GM19239 (cell line): ENCODE measurements around the gene PGM5.
A peak's percentile ranks its signal among the peaks of the same experiment; 100 is the strongest.

Source experiments
- DNase-seq: peaks from one replicate; pipeline ENCODE4 v3.0.0; 2011; ENCODE audit warnings: low spot score; ENCODE audit not compliant: insufficient read length
- FAIRE-seq: peaks from 2 replicates; lab custom pipeline; 2011; peaks lifted over from hg19 to GRCh38; lab: Jason Lieb, UNC

PGM5 gene

GRCh38 chr9:68515326-68516017 lies 159.1 kb downstream of the PGM5 start:
- FAIRE-seq (no peak), DNase-seq (no peak)

GRCh38 chr9:68522131-68522530 lies 165.7 kb downstream of the PGM5 start:
- FAIRE-seq, result no peak

GRCh38 chr9:68522954-68523353 lies 166.5 kb downstream of the PGM5 start:
- FAIRE-seq, result no peak
- no peak for DNase-seq

More at GRCh38 chr9:68522131-68522530, 165.7 kb downstream of the PGM5 start:
- no peak for DNase-seq

GRCh38 chr9:68523367-68523936 lies 167.0 kb downstream of the PGM5 start:
- FAIRE-seq (no peak), DNase-seq (no peak)

- no peak for DNase-seq
- no peak for FAIRE-seq
These were observed 174.2 kb downstream of the PGM5 start for GRCh38 chr9:68530618-68531017.

- FAIRE-seq (no peak), DNase-seq (no peak)
These were observed 175.7 kb downstream of the PGM5 start for GRCh38 chr9:68532131-68532530.

- FAIRE-seq (no peak), DNase-seq (no peak)
These were observed 177.3 kb downstream of the PGM5 start for GRCh38 chr9:68533678-68534077.

- DNase-seq (no peak), FAIRE-seq (no peak)
These were observed 180.6 kb downstream of the PGM5 start for GRCh38 chr9:68536876-68537615.

GRCh38 chr9:68537616-68537880 lies 181.1 kb downstream of the PGM5 start:
- no peak for DNase-seq
- no peak for FAIRE-seq

- FAIRE-seq, result no peak
- no peak for DNase-seq
These were observed 181.8 kb downstream of the PGM5 start for GRCh38 chr9:68538200-68538599.

- DNase-seq, result no peak
These were observed 184.5 kb downstream of the PGM5 start, which contains the start of gene TMEM252 for GRCh38 chr9:68540712-68541535. Gene TMEM252, minus strand, starts transcription at chr9:68540883. Its CDS starts 69 bp downstream, at chr9:68540814.

GRCh38 chr9:68541568-68541967 lies 185.2 kb downstream of the PGM5 start:
- DNase-seq (no peak), FAIRE-seq (no peak)

More at GRCh38 chr9:68540712-68541535, 184.5 kb downstream of the PGM5 start, which contains the start of gene TMEM252:
- no peak for FAIRE-seq

- DNase-seq, result no peak
- peak; percentile 56 for FAIRE-seq
These were observed 188.8 kb downstream of the PGM5 start for GRCh38 chr9:68545033-68545705.

- DNase-seq, result peak; percentile 32
- FAIRE-seq, result peak; percentile 99
These were observed 190.4 kb downstream of the PGM5 start for GRCh38 chr9:68546596-68547390.

- DNase-seq, result no peak
- FAIRE-seq, result peak; percentile 39
These were observed 191.0 kb downstream of the PGM5 start for GRCh38 chr9:68547417-68547816.

GRCh38 chr9:68548241-68548640 lies 191.8 kb downstream of the PGM5 start:
- FAIRE-seq (no peak), DNase-seq (no peak)

GRCh38 chr9:68551191-68551590 lies 194.8 kb downstream of the PGM5 start:
- DNase-seq (no peak), FAIRE-seq (no peak)

GRCh38 chr9:68552700-68553476 lies 196.5 kb downstream of the PGM5 start:
- FAIRE-seq (no peak), DNase-seq (no peak)
